ENCODE measurements around the gene UPK2.
A peak's percentile ranks its signal among the peaks of the same experiment; 100 is the strongest.

UPK2 gene

DNA sequence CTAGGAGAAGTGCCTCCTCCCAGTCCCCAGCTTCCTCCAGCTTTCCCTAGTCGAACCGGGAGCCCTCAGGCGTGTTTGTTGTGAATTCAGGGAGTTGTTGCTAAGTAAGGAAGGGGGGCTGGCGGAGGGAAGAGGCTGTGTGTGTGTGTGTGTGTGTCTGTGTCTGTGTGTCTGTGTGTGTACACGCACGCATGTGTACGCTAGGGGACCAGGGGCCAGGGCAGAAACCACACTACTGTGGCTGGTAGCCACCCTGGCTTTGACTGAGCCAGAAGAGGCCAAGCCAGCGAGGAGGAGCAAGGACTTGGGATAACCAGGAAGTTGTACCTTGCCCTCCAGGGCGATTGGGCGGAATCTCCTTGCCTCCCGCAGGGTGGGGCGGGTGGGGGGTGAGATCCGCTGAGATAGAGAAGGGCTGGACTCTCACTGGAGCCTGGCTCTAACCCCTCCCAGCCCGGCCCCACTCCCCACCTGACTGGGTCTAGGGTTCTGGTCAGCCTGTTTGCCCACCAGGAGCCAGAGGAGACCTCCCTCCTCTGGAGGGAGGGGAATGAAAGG is 37.9 kb upstream of the UPK2 start:
- H3K4me3 ChIP-seq (ENCODE audit: control insufficient read depth, low read depth, low read length): peak overlapping the region; percentile 38
- DNase-seq (ENCODE audit: low read depth): peak; percentile 96
- TF ChIP-seq, protein P1, sequence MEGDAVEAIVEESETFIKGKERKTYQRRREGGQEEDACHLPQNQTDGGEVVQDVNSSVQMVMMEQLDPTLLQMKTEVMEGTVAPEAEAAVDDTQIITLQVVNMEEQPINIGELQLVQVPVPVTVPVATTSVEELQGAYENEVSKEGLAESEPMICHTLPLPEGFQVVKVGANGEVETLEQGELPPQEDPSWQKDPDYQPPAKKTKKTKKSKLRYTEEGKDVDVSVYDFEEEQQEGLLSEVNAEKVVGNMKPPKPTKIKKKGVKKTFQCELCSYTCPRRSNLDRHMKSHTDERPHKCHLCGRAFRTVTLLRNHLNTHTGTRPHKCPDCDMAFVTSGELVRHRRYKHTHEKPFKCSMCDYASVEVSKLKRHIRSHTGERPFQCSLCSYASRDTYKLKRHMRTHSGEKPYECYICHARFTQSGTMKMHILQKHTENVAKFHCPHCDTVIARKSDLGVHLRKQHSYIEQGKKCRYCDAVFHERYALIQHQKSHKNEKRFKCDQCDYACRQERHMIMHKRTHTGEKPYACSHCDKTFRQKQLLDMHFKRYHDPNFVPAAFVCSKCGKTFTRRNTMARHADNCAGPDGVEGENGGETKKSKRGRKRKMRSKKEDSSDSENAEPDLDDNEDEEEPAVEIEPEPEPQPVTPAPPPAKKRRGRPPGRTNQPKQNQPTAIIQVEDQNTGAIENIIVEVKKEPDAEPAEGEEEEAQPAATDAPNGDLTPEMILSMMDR (IDR thresholded peaks at IDR 0.05; ENCODE audit: control insufficient read depth, insufficient read depth, low read depth, low read length, missing control alignments): no peak

GRCh38 chr11:118918686-118919280 is 37.3 kb upstream of the UPK2 start:
- DNase-seq (ENCODE audit: low read depth): no peak
- H3K4me3 ChIP-seq (ENCODE audit: control insufficient read depth, low read depth, low read length): peak overlapping the region; percentile 99
- TF ChIP-seq, protein P1 (IDR thresholded peaks at IDR 0.05; ENCODE audit: control insufficient read depth, insufficient read depth, low read depth, low read length, missing control alignments): no peak

- DNase-seq (ENCODE audit: low read depth): no peak
- peak overlapping the region; percentile 99 for H3K4me3 ChIP-seq (ENCODE audit: control insufficient read depth, low read depth, low read length)
- TF ChIP-seq, protein P1 (IDR thresholded peaks at IDR 0.05; ENCODE audit: control insufficient read depth, insufficient read depth, low read depth, low read length, missing control alignments): no peak
Observed at GRCh38 chr11:118921121-118921928, 34.8 kb upstream of the UPK2 start.

DNA sequence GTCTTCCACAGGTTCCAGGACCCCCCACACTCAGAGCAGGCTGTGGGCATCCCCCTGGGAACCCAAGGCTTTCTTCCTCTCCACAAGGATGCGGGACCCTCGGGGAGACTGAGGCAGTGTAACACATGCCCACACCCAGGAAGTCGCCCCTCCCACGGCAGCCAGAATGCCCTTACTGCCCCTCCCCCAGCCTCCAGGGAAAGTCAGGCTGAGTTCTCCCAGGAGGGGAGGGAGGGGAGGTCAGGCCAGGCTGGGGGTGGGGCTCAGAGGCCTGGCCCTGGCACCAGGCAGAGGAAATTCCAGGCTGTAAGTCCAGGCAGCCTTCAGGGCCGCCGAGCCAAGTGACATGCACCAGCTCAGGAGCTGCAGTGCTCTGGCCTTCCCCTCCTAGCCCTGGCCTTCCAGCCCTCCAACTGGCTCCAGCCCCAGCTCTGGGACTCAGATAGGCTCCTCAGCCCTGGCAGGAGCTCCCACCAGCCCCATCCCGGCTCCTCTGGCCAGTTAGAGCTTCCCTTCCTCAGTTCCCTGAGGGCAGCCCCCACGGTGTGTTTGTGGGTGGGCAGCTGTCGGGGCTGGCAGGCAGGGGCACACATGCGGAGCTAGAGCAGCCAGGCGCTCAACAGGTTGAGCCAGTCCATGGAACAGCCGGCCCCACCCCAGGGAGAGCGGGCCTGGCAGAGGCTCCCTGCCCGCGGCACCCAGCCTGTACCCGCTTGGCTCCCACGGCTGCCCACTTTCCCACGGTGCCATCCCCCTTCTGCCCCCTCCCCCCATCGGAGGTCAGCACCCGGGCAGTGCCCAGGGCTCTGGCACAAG is 34.0 kb upstream of the UPK2 start:
- H3K4me3 ChIP-seq (ENCODE audit: control insufficient read depth, low read depth, low read length): peak overlapping the region; percentile 99
- no peak for DNase-seq (ENCODE audit: low read depth)
- TF ChIP-seq, protein P1 (IDR thresholded peaks at IDR 0.05; ENCODE audit: control insufficient read depth, insufficient read depth, low read depth, low read length, missing control alignments): no peak

GRCh38 chr11:118922745-118923627 is 33.1 kb upstream of the UPK2 start:
- no peak for DNase-seq (ENCODE audit: low read depth)
- TF ChIP-seq, protein P1 (IDR thresholded peaks at IDR 0.05; ENCODE audit: control insufficient read depth, insufficient read depth, low read depth, low read length, missing control alignments): no peak
- peak overlapping the region; percentile 99 for H3K4me3 ChIP-seq (ENCODE audit: control insufficient read depth, low read depth, low read length)

Measured in AG09309 (cell line).